ENCODE data around the gene FREM2. TPM values are rescaled to one million over a fixed set of nuclear protein-coding genes. Genes with fewer than 3 reads are reported as not detected.

The FREM2 gene
- total and polyA plus RNA-seq, 2 of the 13 experiments (the other 11 are each of a cell fraction or from before 2014, with no cell fraction given), result not detected

GRCh38 chr13:38900188-38900587 lies 213.3 kb downstream of the FREM2 start (continued):
- TF ChIP-seq SAFB2 (CRISPR knock-in tag; IDR thresholded peaks at IDR 0.05; ENCODE audit: borderline replicate concordance, low read depth) (no peak), ZNF609 (CRISPR knock-in tag; IDR thresholded peaks at IDR 0.05; ENCODE audit: borderline replicate concordance) (no peak), MAFF (IDR thresholded peaks at IDR 0.05; ENCODE audit: low read depth, low read length) (no peak), CENPT (CRISPR knock-in tag; IDR thresholded peaks at IDR 0.05; ENCODE audit: low read depth) (no peak), MXD4 (CRISPR knock-in tag; IDR thresholded peaks at IDR 0.05) (no peak)

- no peak overlapping the region for H3K27ac ChIP-seq (ENCODE audit: extremely low read length, insufficient read depth, low read length)
- no peak overlapping the region for H3K9ac ChIP-seq (ENCODE audit: insufficient read depth, low read depth, low read length)
- H3K9me3 ChIP-seq (ENCODE audit: low read length), result no peaks in the 10 kb centered on the region
- no peak for DNase-seq (ENCODE audit: low spot score)
- no peaks in the 10 kb centered on the region for H3K79me2 ChIP-seq (ENCODE audit: insufficient read depth, low read length)
- ChIA-PET CTCF (ENCODE audit: low intra/inter-chr PET ratio, low total read pairs) (no interaction called here), POLR2A (no interaction called here)
- H3K27me3 ChIP-seq (ENCODE audit: control insufficient read depth in 1 of 2, insufficient read depth in 2 of 2, low read length in 2 of 2), result no peaks in the 10 kb centered on the region
- no TSS peak for BruUV-seq (replicated peaks)
- no peak overlapping the region for H2AFZ ChIP-seq (ENCODE audit: low read length)
- FAIRE-seq, result no peak
- no peak overlapping the region for H3K4me3 ChIP-seq (replicated peaks in 1 of 3; ENCODE audit: insufficient read depth in 1 of 3, low read depth in 2 of 3, low read length in 3 of 3)
- in situ Hi-C loops (cut with HindIII; ENCODE audit: extremely low pct_ligation_motif_present, low pct_unique_long_range_greater_than_20kb), result no loop called here
- no peak overlapping the region for H3K4me2 ChIP-seq (ENCODE audit: low read depth, low read length)
- no peaks in the 10 kb centered on the region for H3K36me3 ChIP-seq (replicated peaks in 1 of 2; ENCODE audit: control insufficient read depth in 1 of 2, insufficient read depth in 2 of 2, low read length in 2 of 2)
- 9% methylated on average over 1 of the region's 1 CpG for WGBS (ENCODE audit: low lambda C conversion rate)
- H3K4me1 ChIP-seq (ENCODE audit: insufficient read depth, low read length), result no peaks in the 10 kb centered on the region
- no peak for ATAC-seq
- intact Hi-C loops (cut with micrococcal nuclease; ENCODE audit: unreplicated experiment), result no loop called here
- H4K20me1 ChIP-seq (ENCODE audit: insufficient read depth, low read length), result no peaks in the 10 kb centered on the region
- TF ChIP-seq ZNF510 (CRISPR knock-in tag; IDR thresholded peaks at IDR 0.05; ENCODE audit: low read depth) (no peak), ATF2 (CRISPR knock-in tag; IDR thresholded peaks at IDR 0.05) (no peak), ZNF800 (CRISPR knock-in tag; IDR thresholded peaks at IDR 0.05) (no peak), ZBTB7B (CRISPR knock-in tag; IDR thresholded peaks at IDR 0.05) (no peak), ZNF547 (CRISPR knock-in tag; IDR thresholded peaks at IDR 0.05) (no peak), ADNP (CRISPR knock-in tag; IDR thresholded peaks at IDR 0.05) (no peak), ZNF552 (CRISPR knock-in tag; IDR thresholded peaks at IDR 0.05; ENCODE audit: borderline replicate concordance) (no peak), ZBTB38 (CRISPR knock-in tag; IDR thresholded peaks at IDR 0.05) (no peak), ZNF333 (CRISPR knock-in tag; IDR thresholded peaks at IDR 0.05; ENCODE audit: borderline replicate concordance) (no peak), ZFP82 (CRISPR knock-in tag; IDR thresholded peaks at IDR 0.05; ENCODE audit: borderline replicate concordance) (no peak)
Measured at GRCh38 chr13:38902551-38902950, 215.7 kb downstream of the FREM2 start.
